ENCODE measurements around the gene SMG7.

Gene SMG7

GRCh38 chr1:183565261-183565660 is 93.0 kb downstream of the SMG7 start:
- no peak for DNase-seq (ENCODE audit: low read depth)

GRCh38 chr1:183566026-183566425 is 93.7 kb downstream of the SMG7 start:
- DNase-seq (ENCODE audit: low read depth): no peak

GRCh38 chr1:183567584-183567983 is 95.3 kb downstream of the SMG7 start:
- no peak for DNase-seq (ENCODE audit: low read depth)

DNA sequence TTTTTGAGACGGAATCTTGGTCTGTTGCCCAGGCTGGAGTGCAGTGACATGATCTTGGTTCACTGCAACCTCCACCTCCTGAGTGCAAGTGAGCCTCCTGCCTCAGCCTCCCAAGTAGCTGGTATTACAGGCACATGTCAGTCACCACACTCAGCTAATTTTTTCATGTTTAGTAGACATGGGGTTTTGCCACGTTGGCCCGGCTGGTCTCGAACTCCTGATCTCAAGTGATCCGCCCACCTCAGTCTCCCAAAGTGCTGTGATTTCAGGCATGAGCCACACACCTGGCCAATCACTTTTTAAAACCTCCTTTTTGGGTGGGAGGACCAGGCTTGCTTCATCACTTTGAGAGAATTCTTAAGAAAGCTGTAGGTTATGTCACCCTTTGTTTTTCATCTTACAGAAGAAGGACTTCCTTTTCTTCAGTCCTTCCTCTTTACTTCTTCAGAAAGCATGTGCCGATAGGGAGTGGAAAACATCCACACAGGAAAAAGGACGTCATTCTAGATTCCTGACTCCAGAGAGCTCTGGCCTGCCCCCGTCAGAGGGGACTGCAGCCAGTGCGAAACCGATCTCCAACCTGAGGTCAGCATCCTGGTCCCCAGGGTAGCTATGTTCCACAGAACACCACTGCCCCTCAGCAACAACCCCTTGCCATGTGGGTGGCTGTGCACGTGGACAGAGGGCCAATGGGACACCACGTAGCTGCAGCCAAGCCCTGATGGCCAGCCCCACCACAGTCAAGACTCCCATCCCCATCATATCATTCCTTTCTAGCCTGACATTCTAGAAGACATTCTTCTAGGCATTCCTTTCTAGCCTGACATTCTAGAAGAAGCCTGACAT is 96.1 kb downstream of the SMG7 start:
- no peak for DNase-seq (ENCODE audit: low read depth)

GRCh38 chr1:183569141-183569540 is 96.8 kb downstream of the SMG7 start:
- DNase-seq (ENCODE audit: low read depth): no peak

GRCh38 chr1:183569801-183570200 is 97.5 kb downstream of the SMG7 start:
- DNase-seq (ENCODE audit: low read depth): no peak

DNA sequence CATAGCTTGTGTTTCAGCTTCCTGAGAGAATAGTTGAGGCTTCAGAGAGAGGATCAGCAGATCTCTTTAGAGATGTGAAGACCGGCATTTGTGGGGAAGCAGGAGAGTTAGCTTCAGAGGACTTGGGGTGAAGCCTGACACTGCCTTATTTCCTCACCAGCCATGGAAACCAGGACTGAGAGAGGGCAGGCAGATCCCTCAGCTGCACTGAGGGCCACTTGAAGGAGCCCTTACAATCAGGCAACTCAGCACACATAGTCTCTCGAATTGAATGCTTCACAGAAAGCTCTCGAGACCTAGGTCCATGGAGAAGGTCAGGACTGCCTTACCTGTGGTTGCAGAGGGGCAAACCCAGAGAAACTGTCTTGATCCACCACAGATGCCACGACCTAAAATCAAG is 98.2 kb downstream of the SMG7 start:
- no peak for DNase-seq (ENCODE audit: low read depth)

DNA sequence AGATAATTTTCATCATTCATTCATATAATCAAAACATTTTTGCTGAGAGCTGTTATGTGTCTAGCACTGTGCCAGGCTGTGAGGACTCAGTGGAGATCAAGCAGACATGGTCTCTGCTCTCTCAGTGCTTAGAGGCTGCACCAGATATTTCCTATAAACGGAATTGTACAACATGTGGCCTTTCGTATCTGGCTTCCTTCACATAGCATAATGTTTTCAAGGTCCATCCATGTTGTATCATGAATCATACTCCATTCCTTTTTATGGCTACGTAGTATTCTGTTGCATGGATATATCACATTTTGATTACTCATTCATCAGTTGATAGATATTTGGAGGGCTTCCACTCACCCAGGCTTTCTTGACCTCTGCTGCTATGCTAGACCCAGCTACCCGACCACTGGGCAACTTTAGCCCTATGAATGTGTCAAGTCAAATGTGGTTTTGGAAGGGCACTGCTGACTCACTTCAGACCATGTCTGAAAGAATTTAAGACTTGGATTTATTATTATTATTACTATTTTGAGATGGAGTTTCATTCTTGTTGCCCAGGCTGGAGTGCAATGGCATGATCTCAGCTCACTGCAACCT is 99.5 kb downstream of the SMG7 start:
- DNase-seq (ENCODE audit: low read depth): no peak

DNA sequence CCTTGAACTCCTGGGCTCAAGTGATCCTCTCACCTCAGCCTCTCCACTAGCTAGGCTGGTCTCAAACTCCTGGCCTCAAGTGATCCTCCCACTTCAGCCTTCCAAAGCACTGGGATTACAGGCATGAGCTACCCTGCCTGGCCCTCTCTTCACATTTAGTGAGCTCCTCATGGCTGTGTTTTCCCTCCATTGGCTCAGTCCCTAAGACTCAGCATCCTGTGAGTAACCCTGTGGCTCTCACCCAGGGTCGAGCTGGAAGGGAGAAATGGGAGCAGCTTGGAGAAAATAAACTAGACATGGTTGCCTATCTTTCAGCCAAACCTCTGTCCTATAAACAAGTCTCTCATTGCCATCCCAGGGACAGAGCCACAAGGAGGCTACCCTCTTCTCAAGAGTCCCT is 100.4 kb downstream of the SMG7 start:
- DNase-seq (ENCODE audit: low read depth): no peak

DNA sequence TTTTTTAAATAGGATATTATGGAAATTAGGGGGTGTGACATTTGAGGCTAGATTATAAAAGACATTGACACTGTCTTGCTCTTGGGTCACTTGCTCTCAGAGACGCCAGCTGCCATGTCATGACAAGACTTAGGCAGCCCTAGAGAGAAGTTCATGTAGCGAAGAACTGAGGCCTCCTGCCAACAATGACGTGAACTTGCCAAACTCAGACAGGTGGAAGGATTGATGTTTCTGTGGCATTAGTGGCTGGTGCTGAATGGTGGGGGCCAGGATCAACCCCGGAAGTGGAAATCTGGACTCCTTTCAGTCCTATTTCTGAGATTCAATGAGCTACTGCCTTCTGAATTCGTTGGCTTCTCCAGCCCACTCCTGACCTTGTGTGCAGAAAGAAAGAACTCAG is 103.3 kb downstream of the SMG7 start:
- DNase-seq (ENCODE audit: low read depth): no peak

- DNase-seq (ENCODE audit: low read depth): no peak
Measured at GRCh38 chr1:183576537-183576936, 104.2 kb downstream of the SMG7 start.

DNA sequence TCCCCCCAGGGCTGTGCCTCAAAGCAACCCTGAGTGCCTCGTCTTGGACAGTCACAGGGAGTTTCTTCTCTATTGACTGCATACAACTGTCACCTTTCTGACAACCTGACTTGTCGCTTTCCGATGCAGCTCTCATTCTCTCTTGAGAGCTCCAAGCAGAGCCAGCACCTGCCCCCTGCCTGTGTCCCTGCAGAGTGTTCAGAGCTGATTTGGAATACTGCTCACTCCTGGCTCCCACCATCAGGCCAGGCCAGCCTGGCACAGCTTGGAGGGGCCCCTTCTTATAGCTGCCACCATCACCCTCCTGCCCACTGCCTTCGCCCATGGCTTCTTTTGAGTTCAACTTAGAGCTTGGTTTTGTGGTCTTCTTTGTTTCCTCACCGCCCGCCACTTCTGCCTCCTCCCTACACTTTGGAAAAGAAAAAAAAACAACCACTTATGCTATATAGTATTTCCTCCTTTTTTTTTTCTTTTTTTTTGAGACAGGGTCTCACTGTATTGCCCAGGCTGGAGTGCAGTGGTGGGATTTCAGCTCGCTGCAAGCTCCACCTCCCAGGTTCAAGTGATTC is 105.7 kb downstream of the SMG7 start:
- no peak for DNase-seq (ENCODE audit: low read depth)

GRCh38 chr1:183578856-183579255 is 106.6 kb downstream of the SMG7 start:
- DNase-seq (ENCODE audit: low read depth): no peak

- DNase-seq (ENCODE audit: low read depth): no peak
Measured at GRCh38 chr1:183580281-183580682, 108.0 kb downstream of the SMG7 start.

- no peak for DNase-seq (ENCODE audit: low read depth)
Measured at GRCh38 chr1:183582021-183582713, 109.9 kb downstream of the SMG7 start.

DNA sequence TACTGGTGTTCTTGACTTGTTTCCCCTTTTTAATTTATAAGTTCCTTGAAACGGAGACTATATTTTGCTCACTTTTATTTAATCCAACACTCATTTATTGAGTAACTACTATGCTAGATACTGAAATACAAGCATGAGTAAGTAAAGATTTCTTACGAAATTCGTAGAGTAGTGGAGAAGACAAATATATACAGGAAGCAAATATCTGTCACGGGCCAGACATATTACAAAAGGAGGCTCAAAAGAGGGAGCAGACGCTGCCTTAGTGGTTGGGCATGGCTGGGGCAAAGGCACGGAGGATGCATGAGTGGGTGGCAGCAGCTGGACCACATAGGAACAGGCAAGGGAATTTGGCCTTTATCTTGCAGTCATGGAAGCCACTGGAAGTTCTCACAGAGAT is 111.2 kb downstream of the SMG7 start:
- no peak for DNase-seq (ENCODE audit: low read depth)

GRCh38 chr1:183584147-183584546 is 111.8 kb downstream of the SMG7 start:
- no peak for DNase-seq (ENCODE audit: low read depth)

- DNase-seq (ENCODE audit: low read depth): no peak
Measured at GRCh38 chr1:183585038-183585437, 112.7 kb downstream of the SMG7 start.

DNA sequence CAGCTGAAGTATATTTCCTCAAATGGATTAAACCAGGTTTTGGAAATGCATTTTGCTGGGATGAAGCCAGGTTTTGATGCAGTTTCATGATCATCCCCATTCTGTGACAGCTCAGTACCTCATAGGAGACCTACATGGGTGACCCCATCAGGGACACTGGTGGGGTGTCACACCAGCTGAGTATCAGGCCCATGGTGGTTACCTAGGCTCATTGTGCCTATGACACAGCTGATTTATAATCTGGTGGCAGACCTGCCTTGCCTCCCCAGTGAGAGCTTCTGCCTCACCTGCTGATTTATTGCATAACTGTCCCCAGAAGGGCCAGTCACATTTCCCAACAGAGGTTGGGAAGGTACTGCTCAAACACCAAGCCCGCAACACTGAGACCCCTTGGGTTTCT is 114.2 kb downstream of the SMG7 start:
- no peak for DNase-seq (ENCODE audit: low read depth)

DNA sequence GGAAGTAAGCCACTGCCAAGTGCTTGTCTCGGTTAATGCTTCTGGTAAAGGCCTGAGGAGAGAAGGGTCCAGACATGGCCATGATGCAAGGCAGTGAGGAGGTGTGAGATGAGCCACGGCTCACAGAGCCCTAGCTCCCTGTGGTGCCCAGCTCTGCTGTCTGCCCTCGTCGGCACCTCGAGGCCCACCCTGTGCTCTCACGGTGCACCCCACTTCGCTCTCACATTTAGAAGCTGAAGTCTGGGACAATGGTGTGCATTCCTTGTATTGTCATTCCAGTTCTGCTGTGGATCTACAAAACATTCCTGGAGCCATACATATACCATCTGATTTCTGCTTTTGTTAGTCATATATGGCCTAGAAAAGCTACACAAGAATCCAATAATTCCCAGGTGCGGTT is 114.6 kb downstream of the SMG7 start:
- DNase-seq (ENCODE audit: low read depth): no peak

- DNase-seq (ENCODE audit: low read depth): no peak
Measured at GRCh38 chr1:183588827-183589226, 116.5 kb downstream of the SMG7 start.

DNA sequence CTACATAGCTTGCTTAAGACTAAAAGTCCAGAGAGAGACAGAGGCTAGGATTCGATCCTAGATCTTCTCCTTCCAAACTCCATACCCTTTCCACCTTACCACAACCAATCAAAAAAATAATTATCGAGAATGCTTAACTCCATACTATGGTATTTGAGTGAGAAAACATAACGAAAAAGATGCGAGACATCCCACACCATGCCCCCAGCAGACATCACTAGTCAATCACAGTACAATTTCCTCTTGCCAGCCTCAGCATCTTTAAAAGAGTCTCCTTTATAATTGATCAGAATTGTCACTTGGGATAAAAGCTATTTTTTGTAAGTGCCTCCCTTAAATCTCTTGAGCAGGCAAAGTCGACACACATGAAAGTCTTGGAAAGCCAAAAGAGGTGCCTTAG is 117.1 kb downstream of the SMG7 start:
- no peak for DNase-seq (ENCODE audit: low read depth)

GRCh38 chr1:183589874-183590243 is 117.6 kb downstream of the SMG7 start:
- no peak for DNase-seq (ENCODE audit: low read depth)

All from HS-5 (cell line).